ENCODE measurements around the gene BMPR1A.
A peak's percentile ranks its signal among the peaks of the same experiment; 100 is the strongest.

The BMPR1A gene

GRCh38 chr10:86710987-86711512 lies 45.4 kb upstream of the BMPR1A start:
- DNase-seq (ENCODE audit: low read depth) = peak; percentile 90
- peak overlapping the region; percentile 59 for H3K4me3 ChIP-seq (ENCODE audit: low read length)
- peak; percentile 64 for TF ChIP-seq CTCF (conservative IDR thresholded peaks at IDR 0.05; ENCODE audit: low read length)

- TF ChIP-seq CTCF (conservative IDR thresholded peaks at IDR 0.05; ENCODE audit: low read length) = no peak
- peak; percentile 28 for DNase-seq (ENCODE audit: low read depth)
- peak overlapping the region; percentile 59 for H3K4me3 ChIP-seq (ENCODE audit: low read length)
Observed at GRCh38 chr10:86711513-86712316, 44.7 kb upstream of the BMPR1A start.

GRCh38 chr10:86712317-86712707 lies 44.1 kb upstream of the BMPR1A start:
- DNase-seq (ENCODE audit: low read depth) = peak; percentile 22
- peak overlapping the region; percentile 59 for H3K4me3 ChIP-seq (ENCODE audit: low read length)
- no peak for TF ChIP-seq CTCF (conservative IDR thresholded peaks at IDR 0.05; ENCODE audit: low read length)

GRCh38 chr10:86715156-86715795 lies 41.1 kb upstream of the BMPR1A start:
- no peak for DNase-seq (ENCODE audit: low read depth)
- no peak for TF ChIP-seq CTCF (conservative IDR thresholded peaks at IDR 0.05; ENCODE audit: low read length)
- H3K4me3 ChIP-seq (ENCODE audit: low read length) = no peak overlapping the region

GRCh38 chr10:86715836-86716235 lies 40.6 kb upstream of the BMPR1A start:
- DNase-seq (ENCODE audit: low read depth) = no peak
- no peak overlapping the region for H3K4me3 ChIP-seq (ENCODE audit: low read length)
- no peak for TF ChIP-seq CTCF (conservative IDR thresholded peaks at IDR 0.05; ENCODE audit: low read length)

GRCh38 chr10:86716466-86716865 lies 40.0 kb upstream of the BMPR1A start:
- TF ChIP-seq CTCF (conservative IDR thresholded peaks at IDR 0.05; ENCODE audit: low read length) = no peak
- no peak overlapping the region for H3K4me3 ChIP-seq (ENCODE audit: low read length)
- no peak for DNase-seq (ENCODE audit: low read depth)

- H3K4me3 ChIP-seq (ENCODE audit: low read length) = no peak overlapping the region
- no peak for DNase-seq (ENCODE audit: low read depth)
- TF ChIP-seq CTCF (conservative IDR thresholded peaks at IDR 0.05; ENCODE audit: low read length) = no peak
Observed at GRCh38 chr10:86718556-86718955, 37.9 kb upstream of the BMPR1A start.

All from AG10803 (cell line).